Suprapubic skin (tissue), 4 donors: ENCODE measurements around the gene FGFBP2. TPM values are rescaled to one million over a fixed set of nuclear protein-coding genes. Genes with fewer than 3 reads are reported as not detected.
A peak's percentile ranks its signal among the peaks of the same experiment; 100 is the strongest.

Experiments
- DNase-seq, 2 donors: peaks; one replicate each; pipeline ENCODE4 v3.0.0-alpha.2; 2019; ENCODE audit warnings: low spot score in 2 of 2
- H3K27ac ChIP-seq: fragments of 200-600 bp; sonication (generic); one replicate; pipeline ENCODE4 v1.5.1; 2019
- H3K27me3 ChIP-seq: fragments of 200-600 bp; sonication (generic); one replicate; pipeline ENCODE4 v1.5.1; 2019
- H3K36me3 ChIP-seq: fragments of 200-600 bp; sonication (generic); one replicate; pipeline ENCODE4 v1.5.1; 2019
- H3K4me1 ChIP-seq: fragments of 200-600 bp; sonication (generic); one replicate; pipeline ENCODE4 v1.5.1; 2019
- H3K4me3 ChIP-seq: fragments of 200-600 bp; sonication (generic); one replicate; pipeline ENCODE4 v1.5.1; 2019; ENCODE audit warnings: mild to moderate bottlenecking
- H3K9me3 ChIP-seq: fragments of 200-600 bp; sonication (generic); one replicate; pipeline ENCODE4 v1.5.1; 2019
- EP300 ChIP-seq: sonication (generic); formaldehyde crosslinking; IDR thresholded peaks from one replicate; pipeline ENCODE4 v1.6.1; 2017; ENCODE audit warnings: antibody characterized with exemption
- POLR2A ChIP-seq, 2 donors: fragments of 450-650 bp; IDR thresholded peaks; one replicate each; pipeline ENCODE4 v1.6.1; 2017; ENCODE audit warnings: antibody characterized with exemption in 2 of 2, mild to moderate bottlenecking in 2 of 2, moderate library complexity in 2 of 2
- POLR2AphosphoS5 ChIP-seq, 3 donors: sonication (generic); formaldehyde crosslinking; IDR thresholded peaks; one replicate each; pipeline ENCODE4 v1.6.1; 2017; ENCODE audit warnings: antibody characterized with exemption in 3 of 3
- WGBS: methylation state at CpG from one replicate; pipeline ENCODE4 v1.1.5; 2018; 5-methylcytosine and 5-hydroxymethylcytosine counted together
- total RNA-seq, 4 donors: library from RNA; depleted of rRNA; stranded (reverse); fragments of >200 nt; gene quantifications; one replicate each; pipeline ENCODE4 v1.1.0, GENCODE V29; 2016
- TF ChIP-seq, protein P1 (sequence below), 2 donors: fragments of 200-600 bp in 1 of 2; fragments of 450-650 bp in 1 of 2; sonication (generic) in 1 of 2; IDR thresholded peaks; one replicate each; pipeline ENCODE4 v1.5.1; 2016 to 2019; ENCODE audit warnings: antibody characterized with exemption in 2 of 2, mild to moderate bottlenecking in 1 of 2, moderate library complexity in 1 of 2

Gene FGFBP2
- total RNA-seq, 4 donors from 2014 or later: 3.9 to 52.0 (median 9.7) TPM

DNA sequence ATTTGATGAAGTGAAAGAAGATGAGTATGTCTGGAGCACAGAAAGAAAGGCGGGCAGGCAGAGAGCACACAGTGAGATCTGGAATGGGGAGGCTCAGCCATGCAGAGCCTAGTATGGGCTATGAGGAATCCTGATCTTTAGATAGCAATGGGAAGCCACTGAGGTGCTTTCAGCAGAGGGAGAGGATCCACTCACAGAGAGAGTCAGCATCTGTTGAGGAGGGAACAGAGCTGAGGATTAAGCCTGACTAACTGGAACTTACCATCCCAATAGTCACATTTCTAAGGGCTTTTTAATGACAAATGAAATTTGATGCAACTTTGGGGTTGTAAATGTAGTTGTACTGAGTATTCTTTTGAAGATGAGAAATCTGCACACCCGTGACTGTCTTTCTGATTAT lies 20.6 kb upstream of the FGFBP2 start:
- WGBS: 85% methylated on average over 2 of the region's 2 CpGs
- DNase-seq: no peak
- no peak overlapping the region for H3K27ac ChIP-seq

DNA sequence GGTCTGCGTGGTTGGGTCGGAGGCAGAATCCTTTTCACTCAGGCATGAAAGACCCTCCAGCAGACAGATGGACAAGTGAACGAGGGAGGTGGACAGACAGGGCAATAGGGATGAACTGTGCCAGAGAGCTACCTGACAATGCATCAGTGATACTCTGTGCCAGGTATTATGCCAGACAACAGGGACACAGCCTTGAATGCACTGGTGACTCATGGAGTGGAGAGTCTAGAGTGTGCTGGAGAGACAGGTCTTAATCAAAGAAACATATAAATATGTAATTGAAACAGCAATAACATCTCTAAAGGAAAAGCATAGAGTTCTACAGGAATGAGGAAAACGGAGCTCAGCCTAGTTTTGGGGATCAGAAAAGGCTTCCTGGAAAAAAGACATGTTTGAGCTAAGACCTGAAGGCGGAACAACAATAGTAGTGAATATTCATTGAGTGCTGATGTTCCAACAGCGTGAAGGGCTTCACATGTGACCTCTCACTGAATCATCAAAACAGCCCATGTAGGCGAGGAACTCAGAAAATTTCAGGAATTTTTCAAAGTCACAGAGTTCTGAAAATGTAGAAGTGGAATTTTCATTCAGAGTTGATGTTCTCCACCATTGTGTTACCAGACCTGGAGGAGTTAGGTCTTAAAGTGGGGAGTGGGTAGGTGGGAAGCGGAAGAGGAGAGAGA lies 20.0 kb upstream of the FGFBP2 start:
- 91% methylated on average over 8 of the region's 8 CpGs for WGBS
- no peaks in the 10 kb centered on the region for H3K27me3 ChIP-seq
- no peaks in the 10 kb centered on the region for H3K4me1 ChIP-seq
- TF ChIP-seq POLR2A (IDR thresholded peaks at IDR 0.05): no peak
- TF ChIP-seq, protein P1, sequence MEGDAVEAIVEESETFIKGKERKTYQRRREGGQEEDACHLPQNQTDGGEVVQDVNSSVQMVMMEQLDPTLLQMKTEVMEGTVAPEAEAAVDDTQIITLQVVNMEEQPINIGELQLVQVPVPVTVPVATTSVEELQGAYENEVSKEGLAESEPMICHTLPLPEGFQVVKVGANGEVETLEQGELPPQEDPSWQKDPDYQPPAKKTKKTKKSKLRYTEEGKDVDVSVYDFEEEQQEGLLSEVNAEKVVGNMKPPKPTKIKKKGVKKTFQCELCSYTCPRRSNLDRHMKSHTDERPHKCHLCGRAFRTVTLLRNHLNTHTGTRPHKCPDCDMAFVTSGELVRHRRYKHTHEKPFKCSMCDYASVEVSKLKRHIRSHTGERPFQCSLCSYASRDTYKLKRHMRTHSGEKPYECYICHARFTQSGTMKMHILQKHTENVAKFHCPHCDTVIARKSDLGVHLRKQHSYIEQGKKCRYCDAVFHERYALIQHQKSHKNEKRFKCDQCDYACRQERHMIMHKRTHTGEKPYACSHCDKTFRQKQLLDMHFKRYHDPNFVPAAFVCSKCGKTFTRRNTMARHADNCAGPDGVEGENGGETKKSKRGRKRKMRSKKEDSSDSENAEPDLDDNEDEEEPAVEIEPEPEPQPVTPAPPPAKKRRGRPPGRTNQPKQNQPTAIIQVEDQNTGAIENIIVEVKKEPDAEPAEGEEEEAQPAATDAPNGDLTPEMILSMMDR (IDR thresholded peaks at IDR 0.05): no peak
- no peak for TF ChIP-seq POLR2AphosphoS5 (IDR thresholded peaks at IDR 0.05)
- TF ChIP-seq EP300: no peak
- H3K36me3 ChIP-seq: no peaks in the 10 kb centered on the region
- no peak overlapping the region for H3K27ac ChIP-seq
- no peaks in the 10 kb centered on the region for H3K9me3 ChIP-seq
- no peak overlapping the region for H3K4me3 ChIP-seq
- DNase-seq: no peak

More for the DNA sequence above, 20.6 kb upstream of the FGFBP2 start:
- Histone ChIP-seq H3K27me3 (no peaks in the 10 kb centered on the region), H3K9me3 (no peaks in the 10 kb centered on the region), H3K36me3 (no peaks in the 10 kb centered on the region), H3K4me3 (no peak overlapping the region), H3K4me1 (no peaks in the 10 kb centered on the region)
- no peak for TF ChIP-seq EP300
- TF ChIP-seq, protein P1 (IDR thresholded peaks at IDR 0.05): no peak
- TF ChIP-seq POLR2AphosphoS5 (IDR thresholded peaks at IDR 0.05): no peak
- no peak for TF ChIP-seq POLR2A (IDR thresholded peaks at IDR 0.05)

DNA sequence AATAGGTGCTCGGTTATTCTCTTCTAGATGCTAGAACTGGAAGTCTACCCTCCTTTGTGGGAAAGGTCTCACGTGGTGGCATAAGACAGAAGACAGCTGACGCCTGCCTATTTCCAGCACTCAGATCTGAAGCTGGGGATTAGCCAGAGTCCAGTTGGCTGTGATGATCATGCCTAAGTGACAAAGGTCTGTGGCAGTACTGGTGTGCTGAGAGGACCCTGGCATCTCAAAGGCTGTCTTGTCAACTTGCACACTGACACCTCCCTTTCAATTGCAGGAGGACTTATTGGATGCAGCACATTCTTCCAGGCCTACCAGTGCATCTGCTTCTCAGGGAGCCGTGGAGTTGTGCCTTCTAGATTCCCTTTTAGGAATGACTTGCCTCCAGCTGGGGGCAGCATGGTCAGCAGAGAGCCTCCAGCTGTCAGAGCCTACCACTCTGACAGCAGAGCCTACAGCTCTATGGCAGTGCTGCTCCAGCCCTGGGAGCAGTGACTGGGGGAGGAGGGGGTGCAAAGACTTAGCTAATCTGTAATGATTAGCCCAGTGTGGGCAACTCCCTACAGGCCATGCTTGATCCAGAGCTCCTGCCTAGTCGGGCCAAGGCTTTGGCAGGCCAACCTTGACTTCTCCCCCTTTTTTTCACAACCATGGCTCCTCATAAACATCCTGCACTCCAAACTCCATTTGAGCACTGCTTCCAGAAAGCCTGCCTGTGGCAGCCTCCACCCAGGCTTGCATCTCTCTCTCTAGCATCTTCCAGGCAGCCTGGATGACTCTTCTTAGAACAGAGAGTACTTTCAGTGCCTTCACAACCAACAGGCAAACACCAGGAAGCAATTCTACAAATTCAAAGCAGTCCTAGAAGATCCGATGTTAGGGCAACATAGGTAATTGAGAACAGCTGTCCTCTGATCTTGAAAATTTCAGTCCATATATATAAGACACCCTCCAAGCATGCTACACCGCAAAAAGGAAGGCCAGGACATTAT lies 13.8 kb upstream of the FGFBP2 start:
- no peaks in the 10 kb centered on the region for H3K4me1 ChIP-seq
- WGBS: 66% methylated on average over 7 of the region's 7 CpGs
- no peak overlapping the region for H3K4me3 ChIP-seq
- no peak for TF ChIP-seq POLR2AphosphoS5 (IDR thresholded peaks at IDR 0.05)
- TF ChIP-seq POLR2A (IDR thresholded peaks at IDR 0.05): no peak
- no peak for TF ChIP-seq EP300
- TF ChIP-seq, protein P1 (IDR thresholded peaks at IDR 0.05): no peak
- no peak for DNase-seq
- no peaks in the 10 kb centered on the region for H3K27me3 ChIP-seq
- H3K27ac ChIP-seq: peak overlapping the region; percentile 47
- H3K36me3 ChIP-seq: no peaks in the 10 kb centered on the region
- no peaks in the 10 kb centered on the region for H3K9me3 ChIP-seq

DNA sequence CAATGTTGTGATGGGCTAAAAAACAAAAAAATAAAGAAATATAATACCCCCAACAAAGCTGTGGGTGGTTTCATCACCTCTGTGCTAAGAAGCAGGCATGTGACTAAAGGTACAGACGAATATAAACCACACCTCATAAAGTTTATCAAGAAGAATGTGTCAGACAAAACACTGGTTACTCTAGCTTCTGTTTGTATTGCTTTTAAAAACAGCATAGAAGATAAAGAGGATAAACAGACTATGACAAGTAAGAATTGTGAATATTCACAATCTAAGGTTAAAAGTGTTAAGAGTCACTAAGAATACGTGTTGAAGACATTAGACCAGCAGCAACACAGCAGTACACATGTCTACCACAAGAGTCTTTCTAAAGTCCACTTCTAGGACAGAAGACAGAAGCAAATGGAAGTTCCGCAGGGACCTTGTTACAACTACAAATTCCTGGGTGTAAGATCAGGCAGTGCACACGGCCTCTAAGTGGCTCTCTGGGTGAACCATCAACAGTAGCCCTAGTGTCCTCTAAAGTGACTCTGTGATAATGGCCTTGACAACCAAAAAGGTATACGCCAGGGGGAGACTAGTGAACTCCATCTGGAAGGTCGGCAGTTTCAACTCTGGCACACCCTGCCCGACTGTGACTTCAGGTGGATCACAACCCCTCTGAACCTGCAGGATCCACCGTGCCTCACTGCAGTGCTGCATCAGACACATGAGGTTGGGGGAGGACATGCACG lies 8.3 kb upstream of the FGFBP2 start:
- H3K4me3 ChIP-seq: no peak overlapping the region
- no peaks in the 10 kb centered on the region for H3K27me3 ChIP-seq
- H3K9me3 ChIP-seq: no peaks in the 10 kb centered on the region
- no peaks in the 10 kb centered on the region for H3K36me3 ChIP-seq
- H3K27ac ChIP-seq: no peak overlapping the region
- WGBS: 80% methylated on average over 6 of the region's 9 CpGs
- TF ChIP-seq EP300 (no peak), POLR2A (IDR thresholded peaks at IDR 0.05) (no peak), POLR2AphosphoS5 (IDR thresholded peaks at IDR 0.05) (no peak)
- TF ChIP-seq, protein P1 (IDR thresholded peaks at IDR 0.05): no peak
- no peak for DNase-seq
- H3K4me1 ChIP-seq: no peaks in the 10 kb centered on the region
